RWPE2 (cell line): ENCODE results near the gene NOS1AP.

Experiments used
- ATAC-seq: fragments of 200-7000 bp; cut with Tn5 transposase; 3 replicates; pipeline ENCODE4 v1.9.1; 2021; ENCODE audit warnings: low read depth
- DNase-seq: peaks from one replicate; pipeline ENCODE4 v3.0.0-alpha.2; 2020; ENCODE audit warnings: low spot score
- H3K27ac ChIP-seq: fragments of 450-650 bp; 2 replicates; pipeline ENCODE4 v1.5.1; 2017; ENCODE audit warnings: mild to moderate bottlenecking; ENCODE audit not compliant: poor library complexity, severe bottlenecking
- H3K27me3 ChIP-seq: fragments of 250-450 bp; sonication (Bioruptor Pico); 2 replicates; pipeline ENCODE4 v1.5.1; 2021; ENCODE audit warnings: mild to moderate bottlenecking, moderate library complexity; ENCODE audit not compliant: insufficient read depth, poor library complexity, severe bottlenecking
- H3K36me3 ChIP-seq: fragments of 250-450 bp; sonication (Bioruptor Pico); 2 replicates; pipeline ENCODE4 v1.5.1; 2020; ENCODE audit warnings: low read depth, mild to moderate bottlenecking, moderate library complexity
- H3K4me1 ChIP-seq: fragments of 250-450 bp; sonication (Bioruptor Pico); 2 replicates; pipeline ENCODE4 v1.5.1; 2021; ENCODE audit warnings: mild to moderate bottlenecking, moderate library complexity; ENCODE audit not compliant: insufficient read depth, poor library complexity, severe bottlenecking
- H3K4me3 ChIP-seq: fragments of 250-450 bp; sonication (Bioruptor Pico); 2 replicates; pipeline ENCODE4 v1.5.1; 2021; ENCODE audit warnings: mild to moderate bottlenecking, moderate library complexity; ENCODE audit not compliant: severe bottlenecking
- H3K9me3 ChIP-seq: fragments of 250-450 bp; sonication (Bioruptor Pico); 2 replicates; pipeline ENCODE4 v1.5.1; 2021; ENCODE audit warnings: mild to moderate bottlenecking, moderate library complexity; ENCODE audit not compliant: severe bottlenecking
- CTCF ChIP-seq: fragments of 450-650 bp; IDR thresholded peaks from one replicate; pipeline ENCODE4 v1.5.1; 2017; ENCODE audit warnings: mild to moderate bottlenecking, moderate library complexity; ENCODE audit not compliant: poor library complexity, severe bottlenecking

NOS1AP gene

GRCh38 chr1:162251102-162251501, 181.6 kb downstream of the NOS1AP start:
- no peak overlapping the region for H3K27ac ChIP-seq
- TF ChIP-seq CTCF, result no peak
- no peaks in the 10 kb centered on the region for H3K27me3 ChIP-seq
- DNase-seq, result no peak
- no peaks in the 10 kb centered on the region for H3K4me1 ChIP-seq
- no peak for ATAC-seq
- no peaks in the 10 kb centered on the region for H3K9me3 ChIP-seq
- H3K4me3 ChIP-seq, result no peak overlapping the region
- H3K36me3 ChIP-seq, result no peaks in the 10 kb centered on the region

GRCh38 chr1:162252214-162252613, 182.7 kb downstream of the NOS1AP start:
- H3K27me3 ChIP-seq, result no peaks in the 10 kb centered on the region
- ATAC-seq (no peak), DNase-seq (no peak)
- no peaks in the 10 kb centered on the region for H3K4me1 ChIP-seq
- H3K9me3 ChIP-seq, result no peaks in the 10 kb centered on the region
- no peaks in the 10 kb centered on the region for H3K36me3 ChIP-seq
- no peak overlapping the region for H3K27ac ChIP-seq
- no peak for TF ChIP-seq CTCF
- no peak overlapping the region for H3K4me3 ChIP-seq

GRCh38 chr1:162253790-162254189, 184.3 kb downstream of the NOS1AP start:
- DNase-seq (no peak), ATAC-seq (no peak)
- Histone ChIP-seq H3K9me3 (no peaks in the 10 kb centered on the region), H3K27me3 (no peaks in the 10 kb centered on the region), H3K4me3 (no peak overlapping the region), H3K4me1 (no peaks in the 10 kb centered on the region), H3K36me3 (no peaks in the 10 kb centered on the region), H3K27ac (no peak overlapping the region)
- TF ChIP-seq CTCF, result no peak

- no peak overlapping the region for H3K27ac ChIP-seq
- H3K4me3 ChIP-seq, result no peak overlapping the region
- no peak for TF ChIP-seq CTCF
- H3K9me3 ChIP-seq, result no peaks in the 10 kb centered on the region
- ATAC-seq (no peak), DNase-seq (no peak)
- H3K4me1 ChIP-seq, result no peaks in the 10 kb centered on the region
- no peaks in the 10 kb centered on the region for H3K27me3 ChIP-seq
- H3K36me3 ChIP-seq, result no peaks in the 10 kb centered on the region
Observed at GRCh38 chr1:162256287-162256686, 186.8 kb downstream of the NOS1AP start.

GRCh38 chr1:162258394-162258793, 188.9 kb downstream of the NOS1AP start:
- ATAC-seq, result no peak
- Histone ChIP-seq H3K36me3 (no peaks in the 10 kb centered on the region), H3K4me1 (no peaks in the 10 kb centered on the region), H3K27ac (no peak overlapping the region), H3K27me3 (no peaks in the 10 kb centered on the region), H3K4me3 (no peak overlapping the region), H3K9me3 (no peaks in the 10 kb centered on the region)
- no peak for TF ChIP-seq CTCF
- no peak for DNase-seq
